Type B pancreatic cell (in vitro differentiated cells): ENCODE results near the gene LEF1. TPM values are rescaled to one million over a fixed set of nuclear protein-coding genes. Genes with fewer than 3 reads are reported as not detected.

Experiments used
- DNase-seq: peaks from one replicate; pipeline ENCODE4 v3.0.0; 2021; ENCODE audit warnings: mixed read lengths; ENCODE audit not compliant: unreplicated experiment; ENCODE audit errors: extremely low spot score
- H3K27ac Mint-ChIP-seq: 2 replicates; pipeline ENCODE4 v1.8.0; 2021; ENCODE audit warnings: mild to moderate bottlenecking, mixed read lengths
- H3K27me3 Mint-ChIP-seq: 2 replicates; pipeline ENCODE4 v1.8.0; 2021; ENCODE audit warnings: mixed read lengths
- H3K36me3 Mint-ChIP-seq: 2 replicates; pipeline ENCODE4 v1.8.0; 2021; ENCODE audit warnings: mixed read lengths
- H3K4me1 Mint-ChIP-seq: one replicate; pipeline ENCODE4 v1.8.0; 2021; ENCODE audit warnings: mixed read lengths; ENCODE audit not compliant: unreplicated experiment
- H3K4me3 Mint-ChIP-seq: 2 replicates; pipeline ENCODE4 v1.8.0; 2021; ENCODE audit warnings: mild to moderate bottlenecking, mixed read lengths
- H3K9me3 Mint-ChIP-seq: 2 replicates; pipeline ENCODE4 v1.8.0; 2021; ENCODE audit warnings: mixed read lengths
- CTCF ChIP-seq: fragments of 200-600 bp; sonication (generic); conservative IDR thresholded peaks from 2 replicates; pipeline ENCODE4 v1.5.0; 2021; ENCODE audit warnings: antibody characterized with exemption, mild to moderate bottlenecking
- long read RNA-seq: library from polyadenylated mRNA; unstranded; transcript quantifications from one replicate; pipeline ENCODE4 v2.0.0, GENCODE V29; 2020
- total RNA-seq: library from RNA; stranded (reverse); gene quantifications from 2 replicates; pipeline ENCODE4 v1.2.1, GENCODE V29; 2021; ENCODE audit warnings: low replicate concordance

LEF1 gene
- total RNA-seq: 14.1 and 66.1 TPM in 2 replicates
- long read RNA-seq, partial matches to known transcripts: 3 of 5 reads
- long read RNA-seq, other reads (novel, unspliced or antisense): 0 of 5 reads

- Mint-ChIP-seq H3K4me3 (peak within 1 kb of the TSS; percentile 93), H3K9me3 (no peaks in the 10 kb centered on the region), H3K36me3 (no peaks in the 10 kb centered on the region), H3K27ac (peak within 1 kb of the TSS; percentile 75), H3K4me1 (peaks cover 37% of the 10 kb centered on the region), H3K27me3 (peaks cover 75% of the 10 kb centered on the region)
- peak; percentile 85 for DNase-seq
- no peak for TF ChIP-seq CTCF
These were observed at the start of gene LEF1 for GRCh38 chr4:108168671-108169523. LEF1 (minus strand) TSS chr4:108168932; CDS start chr4:108167767, 1,165 bp downstream.

GRCh38 chr4:108216510-108216909 lies 47.8 kb upstream of the LEF1 start:
- H3K4me1 Mint-ChIP-seq: peaks cover 15% of the 10 kb centered on the region
- no peak for TF ChIP-seq CTCF
- H3K4me3 Mint-ChIP-seq: no peak overlapping the region
- H3K9me3 Mint-ChIP-seq: no peaks in the 10 kb centered on the region
- H3K27me3 Mint-ChIP-seq: peaks cover 8% of the 10 kb centered on the region
- no peaks in the 10 kb centered on the region for H3K36me3 Mint-ChIP-seq
- no peak overlapping the region for H3K27ac Mint-ChIP-seq
- no peak for DNase-seq

GRCh38 chr4:108215055-108215454 lies 46.3 kb upstream of the LEF1 start:
- Mint-ChIP-seq H3K27me3 (peaks cover 11% of the 10 kb centered on the region), H3K27ac (no peak overlapping the region), H3K4me3 (no peak overlapping the region), H3K9me3 (no peaks in the 10 kb centered on the region), H3K4me1 (peaks cover 22% of the 10 kb centered on the region), H3K36me3 (no peaks in the 10 kb centered on the region)
- no peak for TF ChIP-seq CTCF
- DNase-seq: no peak

- peaks cover 7% of the 10 kb centered on the region for H3K27me3 Mint-ChIP-seq
- DNase-seq: no peak
- no peaks in the 10 kb centered on the region for H3K36me3 Mint-ChIP-seq
- no peak overlapping the region for H3K4me3 Mint-ChIP-seq
- H3K27ac Mint-ChIP-seq: no peak overlapping the region
- H3K9me3 Mint-ChIP-seq: no peaks in the 10 kb centered on the region
- TF ChIP-seq CTCF: no peak
- peaks cover 22% of the 10 kb centered on the region for H3K4me1 Mint-ChIP-seq
These were observed 45.0 kb upstream of the LEF1 start for GRCh38 chr4:108213723-108214122.

GRCh38 chr4:108213308-108213707 lies 44.6 kb upstream of the LEF1 start:
- Mint-ChIP-seq H3K4me1 (peaks cover 22% of the 10 kb centered on the region), H3K36me3 (no peaks in the 10 kb centered on the region), H3K27ac (no peak overlapping the region), H3K9me3 (no peaks in the 10 kb centered on the region), H3K27me3 (peaks cover 7% of the 10 kb centered on the region), H3K4me3 (no peak overlapping the region)
- no peak for TF ChIP-seq CTCF
- DNase-seq: no peak
